Prostate gland (tissue), 2 donors: ENCODE data around the gene ZNF277. TPM values are rescaled to one million over a fixed set of nuclear protein-coding genes. Genes with fewer than 3 reads are reported as not detected.

Experiments used
- DNase-seq: peaks from one replicate; pipeline ENCODE4 v3.0.0-alpha.2; 2019; ENCODE audit warnings: low spot score
- H3K27ac ChIP-seq, 2 donors: fragments of 200-600 bp; sonication (generic); 2 replicates each; pipeline ENCODE4 v1.5.1; 2017 to 2019
- H3K27me3 ChIP-seq: fragments of 200-600 bp; sonication (generic); replicated peaks from 2 replicates; pipeline ENCODE4 v1.5.1; 2019; ENCODE audit not compliant: insufficient read depth
- H3K36me3 ChIP-seq, 2 donors: fragments of 200-600 bp; sonication (generic); 1 replicate in 1 of 2; 2 replicates in 1 of 2; pipeline versions ENCODE4 v1.5.1 to v1.8.1; 2017 to 2019
- H3K4me1 ChIP-seq: fragments of 200-600 bp; sonication (generic); replicated peaks from 2 replicates; pipeline ENCODE4 v1.5.1; 2019
- H3K4me3 ChIP-seq, 2 donors: fragments of 200-600 bp; sonication (generic); 2 replicates each; pipeline ENCODE4 v1.5.1; 2017 to 2019
- H3K9me3 ChIP-seq: fragments of 200-600 bp; sonication (generic); 2 replicates; pipeline ENCODE4 v1.5.1; 2017
- POLR2A ChIP-seq: fragments of 450-650 bp; IDR thresholded peaks from one replicate; pipeline ENCODE4 v1.6.1; 2016; ENCODE audit warnings: antibody characterized with exemption, mild to moderate bottlenecking
- POLR2AphosphoS5 ChIP-seq: sonication (generic); formaldehyde crosslinking; IDR thresholded peaks from one replicate; pipeline ENCODE4 v1.6.1; 2017; ENCODE audit warnings: antibody characterized with exemption
- WGBS: methylation state at CpG from one replicate; pipeline ENCODE4 v1.1.5; 2018; 5-methylcytosine and 5-hydroxymethylcytosine counted together
- intact Hi-C: fragments of 100-400 bp; cut with DNase I; formaldehyde crosslinking; loops from one replicate; pipeline ENCODE4 v1.14.2; 2022
- total RNA-seq, 2 donors: library from RNA; depleted of rRNA; stranded (reverse); fragments of >200 nt; gene quantifications; one replicate each; pipeline ENCODE4 v1.1.0, GENCODE V29; 2016
- TF ChIP-seq, protein P1 (sequence below), 4 experiments: fragments of 200-600 bp in 2 of 4; fragments of 450-650 bp in 2 of 4; sonication (generic) in 2 of 4; IDR thresholded peaks; 1 replicate in 3 of 4; 2 replicates in 1 of 4; pipeline ENCODE4 v1.5.1; 2016 to 2019; ENCODE audit warnings: antibody characterized with exemption in 4 of 4, mild to moderate bottlenecking in 2 of 4, moderate library complexity in 2 of 4

ZNF277 gene
- total RNA-seq, 2 donors from 2014 or later: 23.0 to 33.1 TPM

DNA sequence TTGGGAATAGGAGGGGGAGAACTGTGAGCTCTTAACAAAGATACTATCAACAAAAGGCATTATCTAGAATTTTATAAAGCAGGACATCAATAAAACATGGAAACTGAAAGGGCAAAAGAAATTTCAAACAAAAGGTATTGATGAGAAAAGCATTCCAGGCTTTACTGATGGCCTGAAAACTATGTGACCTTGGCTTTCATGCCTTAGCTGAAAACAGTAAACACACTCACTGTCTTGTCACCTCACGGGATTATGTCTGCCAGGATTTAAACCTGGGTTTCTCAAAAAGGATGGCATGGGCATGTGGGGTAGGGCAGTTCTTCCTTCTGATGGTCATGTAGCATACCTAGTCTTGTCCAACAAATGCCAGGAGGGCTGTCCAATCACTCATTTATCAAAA is 23.2 kb upstream of the ZNF277 start:
- intact Hi-C loops: no loop called here

DNA sequence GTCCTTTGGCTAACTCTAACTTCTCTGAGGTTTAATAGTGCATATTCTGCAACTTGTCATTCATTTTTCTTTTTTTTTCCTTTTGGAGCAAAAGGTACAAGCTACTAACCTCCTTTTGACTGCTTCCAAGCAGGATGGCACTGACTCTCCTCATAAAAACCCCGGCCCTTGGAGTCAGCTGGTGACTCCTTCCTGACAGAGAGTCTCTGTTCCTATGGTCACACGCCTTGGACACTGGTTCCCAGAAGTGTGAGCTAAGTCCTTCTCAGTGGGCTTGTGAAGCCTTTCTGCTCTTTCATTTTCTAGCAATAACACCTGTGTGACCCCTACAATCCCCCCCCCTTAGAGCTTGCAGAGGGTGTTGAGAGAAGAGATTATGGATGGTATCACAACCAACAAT is 22.0 kb upstream of the ZNF277 start:
- H3K27ac ChIP-seq: no peak overlapping the region
- H3K4me3 ChIP-seq: no peak overlapping the region
- no peaks in the 10 kb centered on the region for H3K27me3 ChIP-seq
- DNase-seq: no peak
- H3K4me1 ChIP-seq: no peaks in the 10 kb centered on the region
- 76% methylated on average over 2 of the region's 2 CpGs for WGBS
- no peaks in the 10 kb centered on the region for H3K9me3 ChIP-seq
- TF ChIP-seq POLR2AphosphoS5 (no peak), POLR2A (no peak)
- TF ChIP-seq, protein P1, sequence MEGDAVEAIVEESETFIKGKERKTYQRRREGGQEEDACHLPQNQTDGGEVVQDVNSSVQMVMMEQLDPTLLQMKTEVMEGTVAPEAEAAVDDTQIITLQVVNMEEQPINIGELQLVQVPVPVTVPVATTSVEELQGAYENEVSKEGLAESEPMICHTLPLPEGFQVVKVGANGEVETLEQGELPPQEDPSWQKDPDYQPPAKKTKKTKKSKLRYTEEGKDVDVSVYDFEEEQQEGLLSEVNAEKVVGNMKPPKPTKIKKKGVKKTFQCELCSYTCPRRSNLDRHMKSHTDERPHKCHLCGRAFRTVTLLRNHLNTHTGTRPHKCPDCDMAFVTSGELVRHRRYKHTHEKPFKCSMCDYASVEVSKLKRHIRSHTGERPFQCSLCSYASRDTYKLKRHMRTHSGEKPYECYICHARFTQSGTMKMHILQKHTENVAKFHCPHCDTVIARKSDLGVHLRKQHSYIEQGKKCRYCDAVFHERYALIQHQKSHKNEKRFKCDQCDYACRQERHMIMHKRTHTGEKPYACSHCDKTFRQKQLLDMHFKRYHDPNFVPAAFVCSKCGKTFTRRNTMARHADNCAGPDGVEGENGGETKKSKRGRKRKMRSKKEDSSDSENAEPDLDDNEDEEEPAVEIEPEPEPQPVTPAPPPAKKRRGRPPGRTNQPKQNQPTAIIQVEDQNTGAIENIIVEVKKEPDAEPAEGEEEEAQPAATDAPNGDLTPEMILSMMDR (IDR thresholded peaks at IDR 0.05): no peak
- intact Hi-C loops: no loop called here
- no peaks in the 10 kb centered on the region for H3K36me3 ChIP-seq

More for the DNA sequence above, 23.2 kb upstream of the ZNF277 start:
- no peak for DNase-seq
- Histone ChIP-seq H3K36me3 (no peaks in the 10 kb centered on the region), H3K27me3 (no peaks in the 10 kb centered on the region), H3K9me3 (no peaks in the 10 kb centered on the region), H3K4me1 (no peaks in the 10 kb centered on the region), H3K4me3 (no peak overlapping the region), H3K27ac (no peak overlapping the region)
- TF ChIP-seq POLR2AphosphoS5: no peak
- TF ChIP-seq, protein P1 (IDR thresholded peaks at IDR 0.05): no peak
- no peak for TF ChIP-seq POLR2A
- WGBS: 90% methylated on average over 1 of the region's 1 CpG

DNA sequence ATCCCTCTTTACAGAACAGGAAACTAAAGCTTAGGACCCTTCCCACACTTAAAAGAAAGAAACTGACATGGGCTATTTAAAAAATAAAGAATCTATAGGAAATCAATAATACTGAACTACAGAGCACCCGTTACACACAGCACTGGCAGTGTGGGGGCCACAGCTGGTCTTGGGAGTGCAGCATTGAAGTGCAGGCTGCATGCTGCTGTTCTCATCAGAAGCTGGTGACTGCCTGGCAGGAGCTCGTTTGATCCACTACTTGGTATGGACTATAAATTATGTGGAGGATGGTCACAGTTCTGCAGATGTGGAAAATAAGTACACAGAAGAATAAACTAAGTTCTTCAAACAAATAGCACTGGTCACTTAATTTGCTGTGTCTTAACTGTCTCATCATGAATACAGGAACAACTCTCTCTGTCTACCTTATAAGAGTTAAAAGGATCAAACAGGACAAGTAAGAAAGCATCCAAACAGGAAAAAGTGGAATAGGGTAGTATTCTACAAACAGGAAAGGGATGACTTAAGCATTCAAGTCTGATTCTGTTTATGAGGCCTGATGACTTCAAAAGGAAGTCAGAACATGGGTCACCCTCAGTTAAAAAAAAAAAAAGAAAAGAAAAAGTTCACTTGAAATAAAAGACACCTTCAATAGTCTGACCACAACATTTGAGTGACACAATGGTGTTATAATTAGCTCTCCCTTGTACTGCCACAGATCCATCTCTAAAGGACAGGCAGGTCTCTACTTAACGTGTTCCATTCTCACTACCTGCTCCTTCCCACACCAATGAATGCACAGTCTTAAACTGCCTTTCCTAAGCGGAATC is 21.3 kb upstream of the ZNF277 start:
- TF ChIP-seq POLR2AphosphoS5: no peak
- TF ChIP-seq, protein P1 (IDR thresholded peaks at IDR 0.05): no peak
- TF ChIP-seq POLR2A: no peak
- intact Hi-C loops: no loop called here

DNA sequence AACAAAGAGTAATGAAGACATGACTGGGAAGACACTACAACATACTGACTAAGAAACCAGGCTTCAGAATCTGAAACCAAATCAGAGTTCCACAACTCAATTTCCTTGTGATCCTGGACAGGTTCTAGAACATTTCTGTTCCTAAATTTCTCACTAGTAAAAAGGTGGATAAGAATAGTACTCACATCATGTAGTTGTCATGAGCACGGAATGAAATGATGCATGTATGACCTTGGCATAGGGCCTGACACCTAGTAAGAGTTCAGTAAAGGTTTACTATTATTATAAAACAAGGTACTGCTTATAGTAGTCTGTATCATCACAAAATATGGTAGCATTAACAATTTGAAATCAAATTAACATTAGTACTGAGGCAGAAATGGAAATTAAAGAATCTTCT is 20.2 kb upstream of the ZNF277 start:
- H3K27me3 ChIP-seq: no peaks in the 10 kb centered on the region
- H3K27ac ChIP-seq: no peak overlapping the region
- no peak overlapping the region for H3K4me3 ChIP-seq
- H3K4me1 ChIP-seq: no peaks in the 10 kb centered on the region
- no peaks in the 10 kb centered on the region for H3K9me3 ChIP-seq
- no peak for DNase-seq
- no peaks in the 10 kb centered on the region for H3K36me3 ChIP-seq
- 83% methylated on average over 1 of the region's 1 CpG for WGBS
- TF ChIP-seq POLR2A (no peak), POLR2AphosphoS5 (no peak)
- TF ChIP-seq, protein P1 (IDR thresholded peaks at IDR 0.05): no peak
- intact Hi-C loops: no loop called here

More for the DNA sequence above, 21.3 kb upstream of the ZNF277 start:
- WGBS: 69% methylated on average over 4 of the region's 4 CpGs
- Histone ChIP-seq H3K4me1 (no peaks in the 10 kb centered on the region), H3K4me3 (no peak overlapping the region), H3K36me3 (no peaks in the 10 kb centered on the region), H3K27me3 (no peaks in the 10 kb centered on the region), H3K9me3 (no peaks in the 10 kb centered on the region), H3K27ac (no peak overlapping the region)
- no peak for DNase-seq

DNA sequence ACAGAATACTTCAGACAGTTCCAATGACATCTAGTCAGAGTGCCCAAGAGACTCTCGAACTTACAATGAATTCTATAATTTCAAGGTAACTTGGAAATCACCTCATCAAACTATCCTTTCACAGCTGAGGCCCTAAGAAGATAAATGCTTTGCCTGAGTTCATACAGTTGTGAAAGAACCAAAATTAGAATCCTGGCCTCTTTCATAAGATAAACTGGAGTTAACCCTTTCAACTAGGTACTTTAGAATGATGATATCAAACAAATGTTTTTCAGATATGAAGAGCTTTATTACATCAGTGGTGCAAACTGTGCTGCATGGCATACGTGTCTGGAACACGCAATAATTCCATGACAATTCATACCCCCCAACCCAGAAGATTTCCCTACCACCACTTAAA is 18.2 kb upstream of the ZNF277 start:
- intact Hi-C loops: no loop called here
- H3K36me3 ChIP-seq: no peaks in the 10 kb centered on the region
- WGBS: 93% methylated on average over 3 of the region's 3 CpGs
- DNase-seq: no peak
- no peak overlapping the region for H3K4me3 ChIP-seq
- no peaks in the 10 kb centered on the region for H3K27me3 ChIP-seq
- no peaks in the 10 kb centered on the region for H3K4me1 ChIP-seq
- no peak for TF ChIP-seq POLR2A
- no peak for TF ChIP-seq POLR2AphosphoS5
- TF ChIP-seq, protein P1 (IDR thresholded peaks at IDR 0.05): no peak
- H3K27ac ChIP-seq: no peak overlapping the region
- no peaks in the 10 kb centered on the region for H3K9me3 ChIP-seq
